H1 (cell line): ENCODE results near the gene CNTN5. TPM values are rescaled to one million over a fixed set of nuclear protein-coding genes. Genes with fewer than 3 reads are reported as not detected.

Source experiments
- CTCF ChIA-PET: fragments of 300-600 bp; sonication (Branson Sonifier 250); formaldehyde crosslinking; loops from one replicate; lab custom pipeline; 2021; ENCODE audit not compliant: partially characterized antibody; lab: Charles Lee
- POLR2A ChIA-PET: fragments of 300-600 bp; sonication (Branson Sonifier 250); formaldehyde crosslinking; loops from one replicate; lab custom pipeline; 2021; ENCODE audit warnings: inconsistent platforms; ENCODE audit not compliant: partially characterized antibody; lab: Charles Lee
- DNase-seq, 2 experiments: peaks; one replicate each; pipeline versions ENCODE4 v3.0.0 to v3.0.0-alpha.2; 2010 to 2022; ENCODE audit warnings: low spot score in 2 of 2, low read depth in 1 of 2, mixed read lengths in 1 of 2
- FAIRE-seq: peaks from 2 replicates; lab custom pipeline; 2011; peaks lifted over from hg19 to GRCh38; lab: Jason Lieb, UNC
- H2AFZ ChIP-seq: 2 replicates; pipeline ENCODE4 v1.8.1; 2012; ENCODE audit warnings: low read length, inconsistent platforms
- H2AK5ac ChIP-seq: 2 replicates; pipeline ENCODE4 v1.6.1; 2013; ENCODE audit warnings: low read depth, low read length
- H2BK120ac ChIP-seq: replicated peaks from 2 replicates; pipeline ENCODE3; 2013; ENCODE audit warnings: low read depth, low read length, inconsistent platforms
- H2BK12ac ChIP-seq: 2 replicates; pipeline ENCODE4 v1.6.1; 2013; ENCODE audit warnings: low read depth, low read length
- H2BK15ac ChIP-seq: 2 replicates; pipeline ENCODE4 v1.6.1; 2013; ENCODE audit warnings: low read length
- H2BK20ac ChIP-seq: 2 replicates; pipeline ENCODE4 v1.6.1; 2013; ENCODE audit warnings: low read length
- H2BK5ac ChIP-seq: 2 replicates; pipeline ENCODE4 v1.6.1; 2013; ENCODE audit warnings: low read depth, low read length
- H3K14ac ChIP-seq: 2 replicates; pipeline ENCODE4 v1.6.1; 2013; ENCODE audit warnings: inconsistent platforms; ENCODE audit not compliant: insufficient read length
- H3K18ac ChIP-seq: 2 replicates; pipeline ENCODE4 v1.6.1; 2013; ENCODE audit warnings: low read length; ENCODE audit errors: extremely low read depth
- H3K23ac ChIP-seq: 2 replicates; pipeline ENCODE4 v1.6.1; 2013; ENCODE audit warnings: inconsistent platforms; ENCODE audit not compliant: insufficient read length
- H3K23me2 ChIP-seq: 2 replicates; pipeline ENCODE4 v1.6.1; 2013; ENCODE audit warnings: low read depth, low read length
- H3K27ac ChIP-seq: 2 replicates; pipeline ENCODE4 v1.6.1; 2011; ENCODE audit warnings: low read depth, low read length, inconsistent platforms
- H3K27me3 ChIP-seq, 4 experiments: replicated peaks in 1 of 4; 1 replicate in 1 of 4; 2 replicates in 3 of 4; pipeline versions ENCODE4 v1.6.1 to v1.8.1; 2011 to 2013; ENCODE audit warnings: low read length in 3 of 4, mild to moderate bottlenecking in 3 of 4, inconsistent platforms in 2 of 4, mixed read lengths in 2 of 4, moderate library complexity in 1 of 4; ENCODE audit not compliant: control insufficient read depth in 3 of 4, insufficient read depth in 3 of 4; ENCODE audit errors: extremely low read depth in 1 of 4
- H3K36me3 ChIP-seq, 4 experiments: 2 replicates each; pipeline versions ENCODE4 v1.6.1 to v1.8.1; 2011 to 2013; ENCODE audit warnings: mild to moderate bottlenecking in 4 of 4, low read length in 3 of 4, moderate library complexity in 2 of 4, control low read depth in 1 of 4, inconsistent platforms in 1 of 4; ENCODE audit not compliant: insufficient read depth in 4 of 4, control insufficient read depth in 2 of 4
- H3K4ac ChIP-seq: replicated peaks from 2 replicates; pipeline ENCODE3; 2013; ENCODE audit warnings: low read length, low read depth, mixed read lengths, inconsistent platforms; ENCODE audit not compliant: insufficient read length
- H3K4me1 ChIP-seq, 4 experiments: replicated peaks in 1 of 4; 1 replicate in 1 of 4; 2 replicates in 3 of 4; pipeline versions ENCODE4 v1.6.1 to v1.8.1; 2011 to 2013; ENCODE audit warnings: low read length in 3 of 4, inconsistent platforms in 2 of 4, mixed read lengths in 1 of 4; ENCODE audit not compliant: insufficient read depth in 4 of 4, control insufficient read depth in 3 of 4
- H3K4me2 ChIP-seq, 2 experiments: 2 replicates each; pipeline versions ENCODE4 v1.6.1 to v1.8.1; 2011 to 2013; ENCODE audit warnings: low read depth in 2 of 2, low read length in 2 of 2, control low read depth in 1 of 2, inconsistent platforms in 1 of 2, mild to moderate bottlenecking in 1 of 2; ENCODE audit not compliant: insufficient read depth in 1 of 2
- H3K4me3 ChIP-seq, 4 experiments: fragments of 200-600, 300-600 bp in 1 of 4; sonication (generic), shearing (Covaris generic), sonication (Bioruptor Twin) in 1 of 4; 2 replicates each; pipeline versions ENCODE4 v1.5.1 to v1.8.1; 2011 to 2016; ENCODE audit warnings: low read length in 4 of 4, low read depth in 3 of 4, control low read depth in 2 of 4, inconsistent platforms in 2 of 4, mild to moderate bottlenecking in 2 of 4, mixed read lengths in 1 of 4, moderate library complexity in 1 of 4; ENCODE audit not compliant: insufficient read depth in 2 of 4; ENCODE audit errors: extremely low read depth in 1 of 4
- H3K56ac ChIP-seq: replicated peaks from 2 replicates; pipeline ENCODE3; 2013; ENCODE audit warnings: low read depth, mild to moderate bottlenecking, mixed read lengths, low read length, inconsistent platforms; ENCODE audit not compliant: insufficient read length
- H3K79me1 ChIP-seq: 2 replicates; pipeline ENCODE4 v1.6.1; 2013; ENCODE audit warnings: low read depth, low read length, control low read depth
- H3K79me2 ChIP-seq, 2 experiments: 2 replicates each; pipeline versions ENCODE4 v1.6.1 to v1.8.1; 2012 to 2013; ENCODE audit warnings: low read length in 2 of 2, mild to moderate bottlenecking in 2 of 2, inconsistent platforms in 1 of 2; ENCODE audit not compliant: insufficient read depth in 2 of 2, control insufficient read depth in 1 of 2
- H3K9ac ChIP-seq, 4 experiments: replicated peaks in 1 of 4; 1 replicate in 1 of 4; 2 replicates in 3 of 4; pipeline versions ENCODE4 v1.6.1 to v1.8.1; 2011 to 2013; ENCODE audit warnings: low read depth in 3 of 4, low read length in 3 of 4, control low read depth in 2 of 4, mild to moderate bottlenecking in 2 of 4, moderate library complexity in 2 of 4, inconsistent platforms in 1 of 4; ENCODE audit errors: extremely low read depth in 1 of 4
- H3K9me3 ChIP-seq, 2 experiments: 2 replicates each; pipeline versions ENCODE4 v1.6.1 to v1.8.1; 2012 to 2013; ENCODE audit warnings: mild to moderate bottlenecking in 2 of 2, moderate library complexity in 2 of 2, control low read depth in 1 of 2, inconsistent platforms in 1 of 2, low read depth in 1 of 2, low read length in 1 of 2, mixed read lengths in 1 of 2; ENCODE audit not compliant: insufficient read depth in 2 of 2
- H4K20me1 ChIP-seq, 2 experiments: replicated peaks in 1 of 2; 2 replicates each; pipeline versions ENCODE3 to v1.8.1; 2011 to 2013; ENCODE audit warnings: inconsistent platforms in 2 of 2, low read length in 2 of 2, mild to moderate bottlenecking in 1 of 2; ENCODE audit not compliant: insufficient read depth in 2 of 2, control insufficient read depth in 1 of 2
- H4K5ac ChIP-seq: 2 replicates; pipeline ENCODE4 v1.6.1; 2013; ENCODE audit warnings: low read length, low read depth, mixed read lengths, inconsistent platforms; ENCODE audit not compliant: insufficient read length
- H4K8ac ChIP-seq: 2 replicates; pipeline ENCODE4 v1.8.0; 2013; ENCODE audit warnings: mild to moderate bottlenecking, moderate library complexity, low read length, inconsistent platforms; ENCODE audit not compliant: insufficient read depth; ENCODE audit errors: extremely low read depth
- H4K91ac ChIP-seq: replicated peaks from 2 replicates; pipeline ENCODE3; 2013; ENCODE audit warnings: low read length, mixed read lengths, inconsistent platforms; ENCODE audit not compliant: insufficient read length
- CHD1 ChIP-seq: IDR thresholded peaks from 2 replicates; pipeline ENCODE4 v1.6.1; 2012; ENCODE audit warnings: low read depth, low read length, improper control_type of control experiment
- CHD2 ChIP-seq: IDR thresholded peaks from 2 replicates; pipeline ENCODE4 v1.6.1; 2012; ENCODE audit warnings: low read length, improper control_type of control experiment
- CREB1 ChIP-seq: IDR thresholded peaks from 2 replicates; pipeline ENCODE4 v1.6.1; 2012; ENCODE audit warnings: inconsistent platforms
- EGR1 ChIP-seq: IDR thresholded peaks from 2 replicates; pipeline ENCODE4 v1.6.1; 2011; ENCODE audit warnings: low read depth, low read length, borderline replicate concordance
- EZH2 ChIP-seq: fragments of 200-600 bp; sonication (generic); IDR thresholded peaks from 2 replicates; pipeline ENCODE4 v1.7.1; 2012; ENCODE audit warnings: low read depth, mild to moderate bottlenecking, moderate library complexity, low read length, inconsistent platforms; ENCODE audit not compliant: severe bottlenecking
- FOSL1 ChIP-seq: IDR thresholded peaks from 2 replicates; pipeline ENCODE4 v1.6.1; 2011; ENCODE audit warnings: mild to moderate bottlenecking, low read depth, low read length, moderate library complexity; ENCODE audit not compliant: insufficient read depth
- GTF2F1 ChIP-seq: IDR thresholded peaks from 2 replicates; pipeline ENCODE4 v1.6.1; 2012; ENCODE audit warnings: low read depth, low read length, improper control_type of control experiment, borderline replicate concordance
- RXRA ChIP-seq: IDR thresholded peaks from 2 replicates; pipeline ENCODE4 v1.6.1; 2011; ENCODE audit warnings: low read depth, mild to moderate bottlenecking, low read length, moderate library complexity; ENCODE audit not compliant: insufficient read depth
- SAP30 ChIP-seq: fragments of 300-600 bp; sonication (generic); IDR thresholded peaks from 2 replicates; pipeline ENCODE4 v1.7.1; 2012; ENCODE audit warnings: low read length, moderate library complexity, mild to moderate bottlenecking, inconsistent platforms; ENCODE audit not compliant: insufficient read depth, insufficient replicate concordance
- SIN3A ChIP-seq, 2 experiments: IDR thresholded peaks in 1 of 2; conservative IDR thresholded peaks in 1 of 2; 2 replicates each; pipeline ENCODE4 v1.6.1; 2011 to 2012; ENCODE audit warnings: low read length in 2 of 2, improper control_type of control experiment in 1 of 2, low read depth in 1 of 2, mild to moderate bottlenecking in 1 of 2
- SIRT6 ChIP-seq: IDR thresholded peaks from one replicate; pipeline ENCODE4 v1.7.1; 2012; ENCODE audit warnings: low read length, inconsistent platforms
- SP4 ChIP-seq: IDR thresholded peaks from 2 replicates; pipeline ENCODE4 v1.6.1; 2012; ENCODE audit warnings: low read length, inconsistent platforms
- TEAD4 ChIP-seq: IDR thresholded peaks from 2 replicates; pipeline ENCODE4 v1.6.1; 2012; ENCODE audit warnings: low read depth, low read length, inconsistent platforms, mixed read lengths
- WGBS, 2 experiments: shearing (Covaris generic) in 1 of 2; methylation state at CpG; one replicate each; pipeline versions ENCODE4 v1.1.6 to v1.1.7; 2013 to 2015; ENCODE audit warnings: low lambda C conversion rate in 2 of 2, mixed read lengths in 2 of 2, inconsistent platforms in 1 of 2, low coverage in 1 of 2, missing lambda C conversion rate in 1 of 2; ENCODE audit not compliant: insufficient replicate concordance in 2 of 2, insufficient coverage in 1 of 2, insufficient read length in 1 of 2; ENCODE audit errors: extremely low coverage in 1 of 2, missing lambda C conversion rate in 1 of 2; 5-methylcytosine and 5-hydroxymethylcytosine counted together
- polyA plus RNA-seq, 7 experiments: library from polyadenylated mRNA; depleted of rRNA in 3 of 7; stranded (reverse) in 5 of 7; unstranded in 2 of 7; fragments of >200 nt in 5 of 7; fragments of 200-250 nt in 2 of 7; gene quantifications; 1 replicate in 5 of 7; 2 replicates in 1 of 7; 4 replicates in 1 of 7; pipeline versions ENCODE4 v1.2.1 to v1.2.3, GENCODE V29; 2011 to 2013; ENCODE audit warnings: missing spikeins in 2 of 7, mixed read lengths in 2 of 7
- total RNA-seq: library from RNA; stranded (reverse); fragmentation: NEBNext Ultra II Directional; extraction: Animal tissue kit (Norgen Biotek cat#: 25700); gene quantifications from 2 replicates; pipeline ENCODE4 v1.2.1, GENCODE V29; 2021
- TF ChIP-seq, protein P1 (sequence below): IDR thresholded peaks from 2 replicates; pipeline ENCODE4 v1.6.1; 2012; ENCODE audit warnings: low read length, inconsistent platforms

Gene CNTN5
- total and polyA plus RNA-seq, 2 of the 8 experiments (the other 6 are each of a cell fraction or from before 2014, with no cell fraction given): not detected

DNA sequence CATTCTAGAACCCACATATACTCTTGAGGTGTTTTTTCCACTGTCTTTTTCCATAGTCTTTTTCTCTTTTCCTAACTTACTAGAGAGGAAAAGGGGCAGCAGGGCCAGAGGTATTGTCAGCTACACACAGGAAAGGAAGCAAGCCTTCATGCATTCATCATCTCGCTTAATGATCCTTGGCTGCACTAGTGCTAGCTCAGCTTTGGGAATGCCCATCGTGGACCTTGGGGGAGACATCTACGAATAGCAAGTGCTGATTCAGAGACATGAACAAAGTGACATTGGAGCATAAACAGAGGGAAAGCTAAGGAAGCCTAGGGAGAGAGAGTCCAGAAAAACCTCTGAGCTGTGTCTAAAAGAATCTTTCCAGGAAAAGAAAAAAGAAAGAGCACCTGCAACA is 1200.1 kb downstream of the CNTN5 start:
- no peak overlapping the region for H2AK5ac ChIP-seq
- H2AFZ ChIP-seq: no peak overlapping the region; the same call in 1 of the 2 replicates
- no peak overlapping the region for H3K4me3 ChIP-seq
- no peak overlapping the region for H4K8ac ChIP-seq
- H3K56ac ChIP-seq: no peak overlapping the region
- H3K79me1 ChIP-seq: no peaks in the 10 kb centered on the region
- H3K14ac ChIP-seq: no peak overlapping the region
- no peak overlapping the region for H2BK20ac ChIP-seq
- no peak overlapping the region for H4K91ac ChIP-seq
- no peak overlapping the region for H4K5ac ChIP-seq
- H2BK5ac ChIP-seq: no peak overlapping the region
- no peak overlapping the region for H3K27ac ChIP-seq
- H3K36me3 ChIP-seq: no peaks in the 10 kb centered on the region
- H4K20me1 ChIP-seq: no peaks in the 10 kb centered on the region
- no peaks in the 10 kb centered on the region for H3K9me3 ChIP-seq
- H3K23ac ChIP-seq: no peak overlapping the region
- no peak overlapping the region for H2BK120ac ChIP-seq
- FAIRE-seq: no peak
- no peaks in the 10 kb centered on the region for H3K23me2 ChIP-seq
- no peak overlapping the region for H3K9ac ChIP-seq
- no peak for DNase-seq
- H3K18ac ChIP-seq: no peak overlapping the region
- H3K4ac ChIP-seq: no peak overlapping the region
- H2BK12ac ChIP-seq: no peak overlapping the region
- no peak overlapping the region for H3K4me2 ChIP-seq
- H3K27me3 ChIP-seq: no peaks in the 10 kb centered on the region
- WGBS, 2 experiments: 98% methylated on average over 3 of the region's 3 CpGs; no CpG with 5 or more reads in 1 of the 2 experiments
- no peaks in the 10 kb centered on the region for H3K79me2 ChIP-seq
- CTCF ChIA-PET: interaction anchor here (0.7 to 1.1 kb wide), 4 partner anchors 9 to 598 kb away, joined by 3 read pairs; no protein-coding TSS in a partner anchor
- H2BK15ac ChIP-seq: no peak overlapping the region
- no peaks in the 10 kb centered on the region for H3K4me1 ChIP-seq
- POLR2A ChIA-PET: no interaction called here
- TF ChIP-seq TEAD4: no peak
- no peak for TF ChIP-seq SIRT6
- TF ChIP-seq EZH2: no peak
- no peak for TF ChIP-seq GTF2F1
- no peak for TF ChIP-seq CREB1
- TF ChIP-seq CHD2: no peak
- no peak for TF ChIP-seq EGR1
- no peak for TF ChIP-seq SIN3A (conservative IDR thresholded peaks at IDR 0.05 in 1 of 2, IDR thresholded peaks at IDR 0.05 in 1 of 2; ENCODE audit: low read depth in 1 of 2, low read length in 2 of 2)
- no peak for TF ChIP-seq SP4
- TF ChIP-seq, protein P1, sequence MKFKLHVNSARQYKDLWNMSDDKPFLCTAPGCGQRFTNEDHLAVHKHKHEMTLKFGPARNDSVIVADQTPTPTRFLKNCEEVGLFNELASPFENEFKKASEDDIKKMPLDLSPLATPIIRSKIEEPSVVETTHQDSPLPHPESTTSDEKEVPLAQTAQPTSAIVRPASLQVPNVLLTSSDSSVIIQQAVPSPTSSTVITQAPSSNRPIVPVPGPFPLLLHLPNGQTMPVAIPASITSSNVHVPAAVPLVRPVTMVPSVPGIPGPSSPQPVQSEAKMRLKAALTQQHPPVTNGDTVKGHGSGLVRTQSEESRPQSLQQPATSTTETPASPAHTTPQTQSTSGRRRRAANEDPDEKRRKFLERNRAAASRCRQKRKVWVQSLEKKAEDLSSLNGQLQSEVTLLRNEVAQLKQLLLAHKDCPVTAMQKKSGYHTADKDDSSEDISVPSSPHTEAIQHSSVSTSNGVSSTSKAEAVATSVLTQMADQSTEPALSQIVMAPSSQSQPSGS: no peak
- TF ChIP-seq SAP30: no peak
- TF ChIP-seq CHD1: no peak
- TF ChIP-seq FOSL1: no peak
- no peak for TF ChIP-seq RXRA
